Measurements from ENCODE around the gene IGSF9.

Gene IGSF9

DNA sequence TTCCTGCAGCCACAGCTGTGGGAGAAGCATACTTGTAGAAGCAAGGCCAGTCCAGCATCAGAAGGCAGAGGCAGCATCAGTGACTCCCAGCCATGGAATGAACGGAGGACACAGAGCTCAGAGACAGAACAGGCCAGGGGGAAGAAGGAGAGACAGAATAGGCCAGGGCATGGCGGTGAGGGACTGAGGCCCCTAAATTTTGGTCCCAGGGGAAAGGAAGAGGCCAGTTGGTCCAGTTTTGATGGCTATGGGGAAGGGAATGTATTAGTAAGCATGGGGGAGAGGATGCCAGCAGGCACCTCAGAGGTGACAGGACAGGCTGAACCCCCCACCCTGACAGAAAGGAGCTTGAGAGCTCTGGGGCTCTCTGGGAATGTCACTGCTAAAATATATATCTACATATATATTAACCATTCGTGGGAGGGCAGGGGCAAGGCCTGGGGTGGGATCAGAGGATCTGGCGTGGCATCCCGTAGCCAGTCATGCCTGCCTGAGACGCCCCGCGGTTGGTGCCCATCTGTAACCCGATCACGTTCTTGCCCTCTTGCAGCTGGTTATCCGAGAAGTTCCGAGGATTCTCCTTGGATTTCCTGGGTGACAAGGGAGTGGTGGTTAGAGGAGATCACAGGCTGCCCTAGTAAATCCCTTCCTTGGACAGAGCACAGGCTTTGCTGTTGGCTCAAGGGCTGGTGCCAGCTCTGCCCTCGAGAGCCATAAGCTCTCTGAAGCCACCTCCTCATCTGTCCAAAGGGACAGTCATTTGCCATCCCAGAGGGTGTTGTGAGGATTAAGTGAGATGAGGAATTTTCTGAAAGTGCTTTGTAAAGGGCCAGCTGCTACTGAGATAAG, 26.8 kb downstream of the IGSF9 start:
- POLR2A ChIA-PET: no interaction called here
- CTCF ChIA-PET: interaction anchor here (0.7 to 1.0 kb wide), 2 partner anchors 9 to 26 kb away, joined by 3 read pairs; no protein-coding TSS in a partner anchor

DNA sequence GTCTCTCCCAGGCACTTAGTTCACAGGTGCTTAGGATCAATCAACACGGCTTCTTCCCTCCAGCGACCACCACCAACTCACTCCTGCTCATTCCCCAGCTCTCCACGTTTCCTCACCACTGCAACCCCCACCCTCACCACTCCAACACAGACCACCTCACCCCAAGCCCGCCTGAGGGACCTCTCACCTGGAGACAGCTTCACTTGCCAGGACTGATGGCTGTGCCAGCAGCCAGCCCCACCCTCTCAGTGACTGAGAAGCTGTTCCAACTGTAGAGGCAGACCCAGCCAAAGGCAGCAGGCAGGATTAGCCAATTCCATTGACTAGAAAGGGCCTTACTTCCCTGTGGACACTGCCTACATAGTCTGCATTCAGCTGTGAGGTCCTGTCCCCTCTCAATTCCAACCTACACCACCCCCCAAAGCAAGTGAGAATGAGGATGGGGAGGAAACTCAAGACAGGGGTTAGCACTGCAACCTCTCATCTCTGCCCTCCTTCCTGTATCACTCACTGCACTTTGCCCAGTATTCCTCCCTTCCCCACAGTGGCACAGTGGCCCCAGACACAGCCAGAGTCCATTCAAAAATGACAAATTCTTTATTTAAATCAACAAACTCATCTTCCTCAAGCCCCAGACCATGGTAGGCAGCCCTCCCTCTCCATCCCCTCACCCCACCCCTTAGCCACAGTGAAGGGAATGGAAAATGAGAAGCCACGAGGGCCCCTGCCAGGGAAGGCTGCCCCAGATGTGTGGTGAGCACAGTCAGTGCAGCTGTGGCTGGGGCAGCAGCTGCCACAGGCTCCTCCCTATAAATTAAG, 27.7 kb downstream of the IGSF9 start:
- TF ChIP-seq, protein P1, sequence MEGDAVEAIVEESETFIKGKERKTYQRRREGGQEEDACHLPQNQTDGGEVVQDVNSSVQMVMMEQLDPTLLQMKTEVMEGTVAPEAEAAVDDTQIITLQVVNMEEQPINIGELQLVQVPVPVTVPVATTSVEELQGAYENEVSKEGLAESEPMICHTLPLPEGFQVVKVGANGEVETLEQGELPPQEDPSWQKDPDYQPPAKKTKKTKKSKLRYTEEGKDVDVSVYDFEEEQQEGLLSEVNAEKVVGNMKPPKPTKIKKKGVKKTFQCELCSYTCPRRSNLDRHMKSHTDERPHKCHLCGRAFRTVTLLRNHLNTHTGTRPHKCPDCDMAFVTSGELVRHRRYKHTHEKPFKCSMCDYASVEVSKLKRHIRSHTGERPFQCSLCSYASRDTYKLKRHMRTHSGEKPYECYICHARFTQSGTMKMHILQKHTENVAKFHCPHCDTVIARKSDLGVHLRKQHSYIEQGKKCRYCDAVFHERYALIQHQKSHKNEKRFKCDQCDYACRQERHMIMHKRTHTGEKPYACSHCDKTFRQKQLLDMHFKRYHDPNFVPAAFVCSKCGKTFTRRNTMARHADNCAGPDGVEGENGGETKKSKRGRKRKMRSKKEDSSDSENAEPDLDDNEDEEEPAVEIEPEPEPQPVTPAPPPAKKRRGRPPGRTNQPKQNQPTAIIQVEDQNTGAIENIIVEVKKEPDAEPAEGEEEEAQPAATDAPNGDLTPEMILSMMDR (IDR thresholded peaks at IDR 0.05; ENCODE audit: control extremely low read depth, extremely low read depth, low read depth, missing control alignments): no peak
- no peak for DNase-seq (ENCODE audit: extremely low spot score)
- ChIA-PET POLR2A (no interaction called here), CTCF (no interaction called here)

More for the DNA sequence above, 26.8 kb downstream of the IGSF9 start:
- TF ChIP-seq, protein P1 (IDR thresholded peaks at IDR 0.05; ENCODE audit: control extremely low read depth, extremely low read depth, low read depth, missing control alignments): no peak
- no peak for DNase-seq (ENCODE audit: extremely low spot score)

DNA sequence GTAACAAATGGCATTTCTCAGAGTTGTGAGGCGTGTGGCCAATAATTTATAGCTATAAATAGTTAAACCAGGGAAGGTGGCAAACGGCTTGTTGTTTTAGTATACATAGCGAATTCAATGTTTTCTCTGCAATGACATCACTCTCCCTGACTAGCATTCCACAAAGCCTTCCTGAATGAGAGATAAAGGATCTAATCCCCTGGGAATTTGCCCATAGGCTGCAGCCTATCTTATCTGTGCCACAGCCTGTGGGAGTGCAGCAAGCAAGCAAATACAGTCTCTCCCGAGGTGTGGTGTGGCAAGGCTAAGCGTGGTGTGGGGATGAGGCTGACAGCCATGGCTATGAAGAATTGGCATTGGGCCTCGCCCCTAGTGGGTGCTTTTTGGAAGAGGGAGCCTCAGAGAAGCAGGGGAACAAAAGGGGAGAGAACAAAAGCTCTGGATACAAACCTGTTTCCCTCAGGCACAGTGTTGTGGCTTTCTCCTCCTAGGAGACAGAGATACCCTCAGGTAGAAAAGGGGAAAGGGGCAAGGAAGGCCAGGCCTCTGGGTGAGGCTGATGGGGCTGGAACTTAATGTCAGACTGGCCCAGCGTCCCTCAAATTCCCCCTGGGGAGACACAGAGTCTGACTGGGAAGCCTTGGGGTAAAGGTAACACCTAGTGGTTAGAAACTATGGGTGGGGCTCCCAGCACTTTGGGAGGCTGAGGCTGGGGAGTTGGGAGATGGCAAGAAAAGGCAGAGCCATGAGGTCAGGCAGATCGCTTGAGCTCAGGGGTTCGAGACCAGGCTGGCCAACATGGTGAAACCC, 29.0 kb downstream of the IGSF9 start:
- POLR2A ChIA-PET: interaction anchor here (0.6 to 1.4 kb wide), 3 partner anchors 8 to 11 kb away, joined by 3 to 4 read pairs (median 3); partner anchors contain the start of gene TAGLN2
- CTCF ChIA-PET: interaction anchor here (0.9 to 1.6 kb wide), 6 partner anchors 8 to 117 kb away, joined by 3 to 5 read pairs (median 3); no protein-coding TSS in a partner anchor
- DNase-seq (ENCODE audit: extremely low spot score): no peak
- TF ChIP-seq, protein P1 (IDR thresholded peaks at IDR 0.05; ENCODE audit: control extremely low read depth, extremely low read depth, low read depth, missing control alignments): no peak

DNA sequence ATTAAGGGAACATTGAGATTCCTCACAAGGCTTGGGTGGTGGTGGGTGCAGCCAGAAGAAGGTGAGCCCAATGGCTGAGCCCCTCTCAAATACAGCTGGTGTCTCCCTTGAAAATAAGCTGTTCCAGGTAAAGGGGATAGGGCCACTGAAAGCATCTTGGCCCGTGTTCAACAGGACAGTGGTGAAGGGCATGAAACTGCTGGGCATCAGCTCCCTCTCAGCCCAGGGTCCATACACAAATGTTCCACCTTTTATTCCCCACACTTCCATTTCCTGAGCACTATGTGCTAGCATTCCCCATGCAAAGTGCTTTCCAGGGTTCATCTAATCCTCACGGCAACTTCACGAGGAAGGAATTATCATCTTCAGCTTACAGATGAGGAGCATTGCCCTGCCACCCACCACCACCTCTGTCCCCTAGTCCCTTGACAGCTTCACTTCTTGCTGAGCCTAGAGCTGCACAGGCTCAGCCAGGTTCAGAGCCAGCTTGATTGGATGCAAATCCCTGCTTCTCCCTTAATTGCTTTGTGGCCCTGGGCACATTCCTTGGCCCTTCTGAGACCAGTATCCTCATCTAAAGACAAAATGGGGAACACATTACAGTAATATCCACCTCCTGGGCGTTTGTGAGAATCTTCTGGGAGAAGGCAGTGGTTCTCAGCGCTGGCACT, 29.7 kb downstream of the IGSF9 start:
- POLR2A ChIA-PET: interaction anchor here (0.6 to 1.4 kb wide), 4 partner anchors 9 to 1216 kb away, joined by 3 to 4 read pairs (median 4); partner anchors contain the start of gene TAGLN2
- CTCF ChIA-PET: interaction anchor here (0.9 to 1.6 kb wide), 6 partner anchors 8 to 117 kb away, joined by 3 to 5 read pairs (median 3); no protein-coding TSS in a partner anchor
- TF ChIP-seq, protein P1 (IDR thresholded peaks at IDR 0.05; ENCODE audit: control extremely low read depth, extremely low read depth, low read depth, missing control alignments): no peak
- DNase-seq (ENCODE audit: extremely low spot score): no peak

DNA sequence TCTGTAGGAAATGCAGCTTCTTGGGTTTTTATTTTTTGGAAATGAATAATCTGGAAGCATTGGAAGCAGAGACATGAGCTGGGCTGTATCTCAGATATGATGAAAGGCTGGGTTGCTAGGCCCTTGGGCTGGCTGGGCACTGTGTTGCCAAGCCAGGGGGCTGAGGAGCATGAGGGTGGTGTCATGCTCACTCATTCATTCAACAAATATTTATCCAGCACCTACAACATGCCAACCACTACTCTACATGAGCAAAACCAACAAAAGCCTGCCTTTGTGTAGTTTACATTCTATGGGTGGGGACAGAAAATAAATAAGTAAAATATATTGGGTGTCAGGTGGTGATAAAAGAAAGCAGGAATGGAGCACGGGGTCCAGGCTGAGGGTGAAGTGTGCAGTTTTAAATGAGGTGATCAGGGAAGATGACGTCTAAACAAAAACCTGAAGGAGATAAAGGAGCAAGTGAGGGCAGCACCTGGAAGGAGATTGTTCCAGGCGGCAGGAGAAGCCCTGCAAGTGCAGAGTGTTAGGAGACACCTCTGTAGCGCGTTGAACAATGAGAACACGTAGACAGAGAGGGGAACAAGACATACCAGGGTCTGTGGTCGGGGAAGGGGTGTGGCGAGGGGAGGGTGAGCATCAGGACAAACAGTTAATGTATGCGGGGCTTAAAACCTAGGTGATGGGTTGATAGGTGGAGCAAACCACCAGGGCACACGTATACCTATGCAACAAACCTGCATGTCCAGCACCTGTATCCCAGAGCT, 31.0 kb downstream of the IGSF9 start:
- DNase-seq (ENCODE audit: extremely low spot score): no peak
- CTCF ChIA-PET: interaction anchor here (1.3 to 1.6 kb wide), 2 partner anchors 10 to 22 kb away, joined by 3 to 4 read pairs; no protein-coding TSS in a partner anchor
- TF ChIP-seq, protein P1 (IDR thresholded peaks at IDR 0.05; ENCODE audit: control extremely low read depth, extremely low read depth, low read depth, missing control alignments): no peak
- POLR2A ChIA-PET: interaction anchor here (0.7 to 1.2 kb wide), 3 partner anchors 8 to 1218 kb away, joined by 3 to 5 read pairs (median 4); partner anchors contain the start of gene TAGLN2

Data from GM10248 (cell line).